ENCODE data around the gene CNIH2. TPM values are rescaled to one million over a fixed set of nuclear protein-coding genes. Genes with fewer than 3 reads are reported as not detected.
A peak's percentile ranks its signal among the peaks of the same experiment; 100 is the strongest.
"Not testable (repeated sequence)": the region's sequence is repeated elsewhere in the genome, so short reads cannot be mapped to it uniquely, and the experiment has no call there.

CNIH2 gene
- total and polyA plus RNA-seq, 2 donors (not counting 1 experiment from before 2014, with no cell fraction given), result 0.92 to 2.0 TPM

GRCh38 chr11:66309475-66309874 lies 31.5 kb downstream of the CNIH2 start:
- CTCF ChIA-PET, result interaction anchor here (0.6 to 6.3 kb wide), 7 partner anchors 8 to 80 kb away, joined by 3 to 101 read pairs (median 13); no protein-coding TSS in a partner anchor

GRCh38 chr11:66310324-66310723 lies 32.3 kb downstream of the CNIH2 start:
- Histone ChIP-seq H3K4me3 (ENCODE audit: control extremely low read depth in 1 of 5, extremely low read depth in 1 of 5, insufficient read depth in 1 of 5, low read depth in 2 of 5, low read length in 4 of 5) (no peak overlapping the region), H3K79me2 (ENCODE audit: control insufficient read depth, insufficient read depth, low read length) (no peaks in the 10 kb centered on the region), H3K9me3 (ENCODE audit: control extremely low read depth in 1 of 3, control insufficient read depth in 2 of 3, insufficient read depth in 1 of 3, low read length in 2 of 3) (no peaks in the 10 kb centered on the region), H3K27me3 (replicated peaks in 1 of 4; ENCODE audit: control extremely low read depth in 1 of 4, control insufficient read depth in 3 of 4, insufficient read depth in 4 of 4, low read length in 3 of 4) (no peaks in the 10 kb centered on the region), H3K4me2 (replicated peaks; ENCODE audit: low read depth, low read length, poor library complexity, severe bottlenecking) (no peak overlapping the region), H3K4me1 (ENCODE audit: control insufficient read depth in 2 of 2, insufficient read depth in 2 of 2, low read length in 2 of 2) (peaks cover 10 to 19% of the 10 kb centered on the region in 2 donors), H4K20me1 (ENCODE audit: control insufficient read depth, insufficient read depth, low read length, poor library complexity, severe bottlenecking) (no peaks in the 10 kb centered on the region), H2AFZ (ENCODE audit: insufficient read depth, low read depth, low read length, poor library complexity, severe bottlenecking) (no peak overlapping the region), H3K27ac (ENCODE audit: low read length in 2 of 2) (no peak overlapping the region), H3K36me3 (replicated peaks in 1 of 2; ENCODE audit: control extremely low read depth in 1 of 2, control insufficient read depth in 1 of 2, extremely low read depth in 1 of 2, insufficient read depth in 2 of 2, low read length in 1 of 2) (no peaks in the 10 kb centered on the region), H3K9ac (ENCODE audit: low read length) (no peak overlapping the region)
- ChIA-PET POLR2A (no interaction called here), CTCF (interaction anchor here (1.1 to 6.3 kb wide), 7 partner anchors 16 to 311 kb away, joined by 3 to 101 read pairs (median 44); partner anchors contain the start of genes B4GAT1 and BRMS1)
- Mint-ChIP-seq H3K27ac (no peak overlapping the region), H3K9me3 (ENCODE audit: insufficient read depth) (no peaks in the 10 kb centered on the region), H3K27me3 (peaks cover 3% of the 10 kb centered on the region), H3K4me1 (peaks cover 22% of the 10 kb centered on the region), H3K4me3 (no peak overlapping the region)
- DNase-seq, result no peak
- TF ChIP-seq EZH2 (IDR thresholded peaks at IDR 0.05; ENCODE audit: borderline replicate concordance, insufficient read depth, low read depth, low read length, poor library complexity, severe bottlenecking), result no peak
- no peak for TF ChIP-seq CTCF (IDR thresholded peaks at IDR 0.05)
- ATAC-seq (ENCODE audit: low read depth), result no peak
- WGBS (ENCODE audit: insufficient coverage), result 89% methylated on average over 6 of the region's 8 CpGs
- intact Hi-C loops (cut with micrococcal nuclease), result no loop called here

More at GRCh38 chr11:66309475-66309874, 31.5 kb downstream of the CNIH2 start:
- intact Hi-C loops (cut with micrococcal nuclease), result no loop called here
- H3K4me3 ChIP-seq (ENCODE audit: control extremely low read depth in 1 of 5, extremely low read depth in 1 of 5, insufficient read depth in 1 of 5, low read depth in 2 of 5, low read length in 4 of 5), result no peak overlapping the region
- no peaks in the 10 kb centered on the region for H3K9me3 ChIP-seq (ENCODE audit: control extremely low read depth in 1 of 3, control insufficient read depth in 2 of 3, insufficient read depth in 1 of 3, low read length in 2 of 3)
- POLR2A ChIA-PET, result no interaction called here
- H3K27ac ChIP-seq (ENCODE audit: low read length in 2 of 2), result no peak overlapping the region
- no peak overlapping the region for H3K9ac ChIP-seq (ENCODE audit: low read length)
- H4K20me1 ChIP-seq (ENCODE audit: control insufficient read depth, insufficient read depth, low read length, poor library complexity, severe bottlenecking), result no peaks in the 10 kb centered on the region
- H3K27me3 Mint-ChIP-seq, result peaks cover 9% of the 10 kb centered on the region
- H3K36me3 ChIP-seq (replicated peaks in 1 of 2; ENCODE audit: control extremely low read depth in 1 of 2, control insufficient read depth in 1 of 2, extremely low read depth in 1 of 2, insufficient read depth in 2 of 2, low read length in 1 of 2), result no peaks in the 10 kb centered on the region
- no peaks in the 10 kb centered on the region for H3K27me3 ChIP-seq (replicated peaks in 1 of 4; ENCODE audit: control extremely low read depth in 1 of 4, control insufficient read depth in 3 of 4, insufficient read depth in 4 of 4, low read length in 3 of 4)
- H3K4me1 ChIP-seq (ENCODE audit: control insufficient read depth in 2 of 2, insufficient read depth in 2 of 2, low read length in 2 of 2), result peaks cover 10 to 19% of the 10 kb centered on the region in 2 donors
- H3K4me3 Mint-ChIP-seq, result no peak overlapping the region
- 69% methylated on average over 3 of the region's 3 CpGs for WGBS (ENCODE audit: insufficient coverage)
- H3K27ac Mint-ChIP-seq, result peak overlapping the region; percentile 26
- no peak for ATAC-seq (ENCODE audit: low read depth)
- H3K4me2 ChIP-seq (replicated peaks; ENCODE audit: low read depth, low read length, poor library complexity, severe bottlenecking), result no peak overlapping the region
- no peaks in the 10 kb centered on the region for H3K79me2 ChIP-seq (ENCODE audit: control insufficient read depth, insufficient read depth, low read length)
- H3K4me1 Mint-ChIP-seq, result peaks cover 21% of the 10 kb centered on the region
- H3K9me3 Mint-ChIP-seq (ENCODE audit: insufficient read depth), result no peaks in the 10 kb centered on the region
- DNase-seq, result no peak
- H2AFZ ChIP-seq (ENCODE audit: insufficient read depth, low read depth, low read length, poor library complexity, severe bottlenecking), result no peak overlapping the region
- TF ChIP-seq CTCF (IDR thresholded peaks at IDR 0.05) (no peak), EZH2 (IDR thresholded peaks at IDR 0.05; ENCODE audit: borderline replicate concordance, insufficient read depth, low read depth, low read length, poor library complexity, severe bottlenecking) (no peak)

GRCh38 chr11:66310803-66311440 lies 32.9 kb downstream of the CNIH2 start:
- ChIA-PET POLR2A (interaction anchor here (0.7 to 2.0 kb wide), 4 partner anchors 16 to 34 kb away, joined by 3 to 12 read pairs (median 7); partner anchors contain the start of genes BRMS1 and RIN1), CTCF (interaction anchor here (0.6 to 6.3 kb wide), 45 partner anchors 9 to 451 kb away, joined by 3 to 101 read pairs (median 6); partner anchors contain the start of genes ACTN3, B4GAT1, BRMS1 and FIBP)
- H3K27ac Mint-ChIP-seq; H3K4me3 ChIP-seq (ENCODE audit: control extremely low read depth in 1 of 5, extremely low read depth in 1 of 5, insufficient read depth in 1 of 5, low read depth in 2 of 5, low read length in 4 of 5); H3K4me2 ChIP-seq (replicated peaks; ENCODE audit: low read depth, low read length, poor library complexity, severe bottlenecking); H3K9me3 Mint-ChIP-seq (ENCODE audit: insufficient read depth); intact Hi-C loops (cut with micrococcal nuclease); H3K27me3 ChIP-seq (replicated peaks in 1 of 4; ENCODE audit: control extremely low read depth in 1 of 4, control insufficient read depth in 3 of 4, insufficient read depth in 4 of 4, low read length in 3 of 4); H3K9ac ChIP-seq (ENCODE audit: low read length); H3K36me3 ChIP-seq (replicated peaks in 1 of 2; ENCODE audit: control extremely low read depth in 1 of 2, control insufficient read depth in 1 of 2, extremely low read depth in 1 of 2, insufficient read depth in 2 of 2, low read length in 1 of 2); H3K79me2 ChIP-seq (ENCODE audit: control insufficient read depth, insufficient read depth, low read length); H4K20me1 ChIP-seq (ENCODE audit: control insufficient read depth, insufficient read depth, low read length, poor library complexity, severe bottlenecking); DNase-seq; H3K27ac ChIP-seq (ENCODE audit: low read length in 2 of 2); H3K4me3 Mint-ChIP-seq; H3K27me3 Mint-ChIP-seq; H2AFZ ChIP-seq (ENCODE audit: insufficient read depth, low read depth, low read length, poor library complexity, severe bottlenecking); H3K9me3 ChIP-seq (ENCODE audit: control extremely low read depth in 1 of 3, control insufficient read depth in 2 of 3, insufficient read depth in 1 of 3, low read length in 2 of 3); ATAC-seq (ENCODE audit: low read depth): not testable (repeated sequence)
- peaks cover 26% of the 10 kb centered on the region for H3K4me1 Mint-ChIP-seq
- WGBS (ENCODE audit: insufficient coverage), result 92% methylated on average over 17 of the region's 18 CpGs
- H3K4me1 ChIP-seq (ENCODE audit: control insufficient read depth in 2 of 2, insufficient read depth in 2 of 2, low read length in 2 of 2), result peaks cover 10 to 19% of the 10 kb centered on the region in 2 donors
